ENCODE data around the gene STRN3.

STRN3 gene

GRCh38 chr14:30872602-30873001, 153.6 kb downstream of the STRN3 start:
- no peak overlapping the region for H3K4me3 ChIP-seq (ENCODE audit: low read depth, low read length)
- H3K9ac ChIP-seq (ENCODE audit: low read depth, low read length), result no peak overlapping the region
- H3K4me1 ChIP-seq (ENCODE audit: control insufficient read depth, insufficient read depth, low read length), result peaks cover 13% of the 10 kb centered on the region
- no peaks in the 10 kb centered on the region for H3K36me3 ChIP-seq (ENCODE audit: control insufficient read depth, insufficient read depth, low read length)
- peaks cover 41% of the 10 kb centered on the region for H3K27me3 ChIP-seq (ENCODE audit: control insufficient read depth, insufficient read depth, low read length)
- no peaks in the 10 kb centered on the region for H3K9me3 ChIP-seq (ENCODE audit: control insufficient read depth, insufficient read depth, low read length)

- Histone ChIP-seq H3K4me1 (ENCODE audit: control insufficient read depth, insufficient read depth, low read length) (peaks cover 13% of the 10 kb centered on the region), H3K4me3 (ENCODE audit: low read depth, low read length) (no peak overlapping the region), H3K9ac (ENCODE audit: low read depth, low read length) (no peak overlapping the region), H3K9me3 (ENCODE audit: control insufficient read depth, insufficient read depth, low read length) (no peaks in the 10 kb centered on the region), H3K36me3 (ENCODE audit: control insufficient read depth, insufficient read depth, low read length) (no peaks in the 10 kb centered on the region), H3K27me3 (ENCODE audit: control insufficient read depth, insufficient read depth, low read length) (peaks cover 19% of the 10 kb centered on the region)
Measured at GRCh38 chr14:30869551-30870155, 156.5 kb downstream of the STRN3 start.

GRCh38 chr14:30868736-30869135, 157.4 kb downstream of the STRN3 start:
- H3K4me1 ChIP-seq (ENCODE audit: control insufficient read depth, insufficient read depth, low read length), result peaks cover 10% of the 10 kb centered on the region
- peaks cover 13% of the 10 kb centered on the region for H3K27me3 ChIP-seq (ENCODE audit: control insufficient read depth, insufficient read depth, low read length)
- no peak overlapping the region for H3K9ac ChIP-seq (ENCODE audit: low read depth, low read length)
- H3K4me3 ChIP-seq (ENCODE audit: low read depth, low read length), result no peak overlapping the region
- no peaks in the 10 kb centered on the region for H3K9me3 ChIP-seq (ENCODE audit: control insufficient read depth, insufficient read depth, low read length)
- no peaks in the 10 kb centered on the region for H3K36me3 ChIP-seq (ENCODE audit: control insufficient read depth, insufficient read depth, low read length)

DNA sequence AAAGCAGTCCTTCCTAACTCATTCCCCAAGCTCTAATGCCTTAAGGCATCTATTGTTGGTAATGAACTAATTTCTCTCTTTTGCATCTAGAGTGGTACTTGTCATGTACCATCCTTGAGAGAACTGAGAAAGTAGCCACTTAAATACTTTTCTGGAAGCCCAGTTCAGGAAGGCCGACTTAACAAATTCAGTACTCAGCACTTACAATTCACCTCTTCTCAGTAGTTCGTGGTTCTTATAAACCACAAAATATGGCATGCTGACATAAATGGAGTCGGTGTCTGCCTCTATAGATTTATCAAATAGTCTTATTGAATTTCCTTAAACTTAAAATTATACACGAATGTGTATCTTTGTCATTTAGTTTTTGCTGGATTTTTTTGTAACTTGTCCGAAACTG, 161.2 kb downstream of the STRN3 start:
- Histone ChIP-seq H3K4me3 (ENCODE audit: low read depth, low read length) (no peak overlapping the region), H3K9me3 (ENCODE audit: control insufficient read depth, insufficient read depth, low read length) (no peaks in the 10 kb centered on the region)

GRCh38 chr14:30861200-30861599, 165.0 kb downstream of the STRN3 start:
- Histone ChIP-seq H3K9me3 (ENCODE audit: control insufficient read depth, insufficient read depth, low read length) (no peaks in the 10 kb centered on the region), H3K4me3 (ENCODE audit: low read depth, low read length) (no peak overlapping the region), H3K4me1 (ENCODE audit: control insufficient read depth, insufficient read depth, low read length) (no peaks in the 10 kb centered on the region), H3K36me3 (ENCODE audit: control insufficient read depth, insufficient read depth, low read length) (no peaks in the 10 kb centered on the region), H3K9ac (ENCODE audit: low read depth, low read length) (no peak overlapping the region), H3K27me3 (ENCODE audit: control insufficient read depth, insufficient read depth, low read length) (no peaks in the 10 kb centered on the region)

More for the DNA sequence above, 161.2 kb downstream of the STRN3 start:
- Histone ChIP-seq H3K27me3 (ENCODE audit: control insufficient read depth, insufficient read depth, low read length) (no peaks in the 10 kb centered on the region), H3K4me1 (ENCODE audit: control insufficient read depth, insufficient read depth, low read length) (no peaks in the 10 kb centered on the region), H3K9ac (ENCODE audit: low read depth, low read length) (no peak overlapping the region), H3K36me3 (ENCODE audit: control insufficient read depth, insufficient read depth, low read length) (no peaks in the 10 kb centered on the region)

DNA sequence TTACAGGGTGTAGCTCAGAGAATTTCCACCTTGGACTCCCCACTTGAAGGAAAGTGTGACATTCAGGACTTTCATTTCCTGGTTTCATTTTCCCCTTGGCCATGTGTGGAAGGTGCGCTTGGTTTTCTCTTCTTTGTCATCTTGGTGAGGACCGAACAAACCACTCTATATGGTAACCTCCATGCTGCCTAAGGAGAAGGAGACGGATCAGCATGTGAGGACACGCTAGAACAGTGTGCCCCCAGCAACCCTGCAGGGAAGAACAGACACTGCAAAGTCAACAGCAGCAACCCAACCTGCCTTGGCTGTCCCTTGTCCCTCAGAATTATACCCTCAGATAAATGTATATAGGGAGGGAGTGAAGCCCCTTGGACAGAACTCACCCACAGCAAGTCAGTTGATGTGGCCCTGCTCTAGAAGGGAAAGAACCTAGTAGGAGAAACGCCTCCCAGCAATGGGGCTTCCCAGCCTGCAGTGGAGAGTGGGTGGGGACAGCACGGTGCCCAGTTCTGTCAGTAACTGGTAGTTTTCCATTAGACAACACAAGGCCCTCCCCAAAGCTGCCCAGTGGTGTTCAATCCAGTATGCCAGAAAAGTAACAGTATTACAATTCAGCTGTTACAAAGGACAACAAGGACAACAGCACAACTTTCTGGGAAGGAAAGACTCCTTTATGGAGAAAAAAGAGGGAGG, 170.7 kb downstream of the STRN3 start:
- Histone ChIP-seq H3K4me1 (ENCODE audit: control insufficient read depth, insufficient read depth, low read length) (no peaks in the 10 kb centered on the region), H3K9me3 (ENCODE audit: control insufficient read depth, insufficient read depth, low read length) (no peaks in the 10 kb centered on the region), H3K27me3 (ENCODE audit: control insufficient read depth, insufficient read depth, low read length) (no peaks in the 10 kb centered on the region), H3K4me3 (ENCODE audit: low read depth, low read length) (no peak overlapping the region), H3K36me3 (ENCODE audit: control insufficient read depth, insufficient read depth, low read length) (no peaks in the 10 kb centered on the region), H3K9ac (ENCODE audit: low read depth, low read length) (no peak overlapping the region)

DNA sequence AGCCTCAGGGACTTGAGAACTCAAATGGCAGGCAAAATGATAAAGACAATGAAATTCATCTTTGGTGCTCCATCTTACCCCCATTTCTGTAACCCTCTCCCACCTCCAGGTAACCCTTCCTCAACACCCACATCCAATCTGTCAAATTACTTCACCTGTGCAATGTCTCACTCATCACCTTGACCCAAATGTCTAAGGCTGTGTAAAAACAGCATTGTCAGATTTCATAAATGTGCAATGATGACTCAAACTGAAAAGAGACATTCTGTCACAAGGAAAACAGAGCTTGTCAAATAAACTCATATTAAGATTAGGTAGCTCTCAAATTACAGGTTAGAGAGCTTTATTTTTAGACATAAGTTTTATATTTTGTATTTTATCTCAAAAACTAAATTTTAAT, 171.7 kb downstream of the STRN3 start:
- Histone ChIP-seq H3K4me3 (ENCODE audit: low read depth, low read length) (no peak overlapping the region), H3K9ac (ENCODE audit: low read depth, low read length) (no peak overlapping the region), H3K4me1 (ENCODE audit: control insufficient read depth, insufficient read depth, low read length) (no peaks in the 10 kb centered on the region), H3K9me3 (ENCODE audit: control insufficient read depth, insufficient read depth, low read length) (no peaks in the 10 kb centered on the region), H3K36me3 (ENCODE audit: control insufficient read depth, insufficient read depth, low read length) (no peaks in the 10 kb centered on the region), H3K27me3 (ENCODE audit: control insufficient read depth, insufficient read depth, low read length) (no peaks in the 10 kb centered on the region)

DNA sequence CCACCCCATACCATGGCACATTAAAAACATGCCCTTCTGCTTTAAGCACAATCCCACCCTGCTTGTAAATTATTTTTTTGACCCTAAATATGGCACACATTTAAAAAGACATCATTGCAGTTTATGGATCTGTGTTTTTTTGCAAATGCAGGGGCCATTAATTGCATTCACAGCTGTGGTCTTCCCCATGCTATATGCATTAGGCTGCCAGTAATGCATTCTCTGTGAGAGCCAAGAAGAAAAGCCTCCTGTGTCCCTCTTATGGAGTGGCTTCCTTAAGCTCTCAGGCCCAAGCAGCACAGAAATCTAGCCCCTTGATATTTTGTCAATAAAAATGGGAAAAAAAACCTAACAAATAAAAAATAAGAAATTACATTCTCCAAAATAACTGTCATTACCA, 172.2 kb downstream of the STRN3 start:
- H3K4me3 ChIP-seq (ENCODE audit: low read depth, low read length), result no peak overlapping the region
- no peaks in the 10 kb centered on the region for H3K9me3 ChIP-seq (ENCODE audit: control insufficient read depth, insufficient read depth, low read length)
- no peak overlapping the region for H3K9ac ChIP-seq (ENCODE audit: low read depth, low read length)
- H3K27me3 ChIP-seq (ENCODE audit: control insufficient read depth, insufficient read depth, low read length), result no peaks in the 10 kb centered on the region
- no peaks in the 10 kb centered on the region for H3K36me3 ChIP-seq (ENCODE audit: control insufficient read depth, insufficient read depth, low read length)
- no peaks in the 10 kb centered on the region for H3K4me1 ChIP-seq (ENCODE audit: control insufficient read depth, insufficient read depth, low read length)

DNA sequence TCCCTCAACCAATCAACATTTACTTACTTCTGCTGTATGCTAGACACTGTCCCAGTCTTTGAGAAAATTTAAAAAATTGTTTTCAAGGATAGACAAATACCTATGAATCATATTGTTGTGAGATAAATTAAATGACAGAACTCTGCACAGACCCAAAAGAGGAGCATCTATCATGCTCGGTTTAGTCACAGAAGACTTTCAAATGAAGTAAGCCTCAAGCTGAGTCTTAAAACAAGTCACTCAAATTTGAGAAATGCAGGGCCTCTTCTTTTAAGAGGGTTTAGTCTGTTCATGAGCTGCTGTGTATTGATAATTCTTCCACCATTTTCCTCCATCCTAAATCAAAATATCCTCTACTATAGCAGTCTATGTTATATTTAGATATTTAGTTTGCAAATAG, 176.2 kb downstream of the STRN3 start:
- Histone ChIP-seq H3K9me3 (ENCODE audit: control insufficient read depth, insufficient read depth, low read length) (no peaks in the 10 kb centered on the region), H3K4me3 (ENCODE audit: low read depth, low read length) (no peak overlapping the region), H3K27me3 (ENCODE audit: control insufficient read depth, insufficient read depth, low read length) (no peaks in the 10 kb centered on the region), H3K9ac (ENCODE audit: low read depth, low read length) (no peak overlapping the region), H3K4me1 (ENCODE audit: control insufficient read depth, insufficient read depth, low read length) (no peaks in the 10 kb centered on the region), H3K36me3 (ENCODE audit: control insufficient read depth, insufficient read depth, low read length) (no peaks in the 10 kb centered on the region)

- Histone ChIP-seq H3K4me3 (ENCODE audit: low read depth, low read length) (no peak overlapping the region), H3K9ac (ENCODE audit: low read depth, low read length) (no peak overlapping the region), H3K27me3 (ENCODE audit: control insufficient read depth, insufficient read depth, low read length) (no peaks in the 10 kb centered on the region), H3K4me1 (ENCODE audit: control insufficient read depth, insufficient read depth, low read length) (no peaks in the 10 kb centered on the region), H3K36me3 (ENCODE audit: control insufficient read depth, insufficient read depth, low read length) (no peaks in the 10 kb centered on the region), H3K9me3 (ENCODE audit: control insufficient read depth, insufficient read depth, low read length) (no peaks in the 10 kb centered on the region)
Measured at GRCh38 chr14:30849354-30849753, 176.8 kb downstream of the STRN3 start.

GRCh38 chr14:30848449-30849240, 177.5 kb downstream of the STRN3 start:
- Histone ChIP-seq H3K27me3 (ENCODE audit: control insufficient read depth, insufficient read depth, low read length) (no peaks in the 10 kb centered on the region), H3K9me3 (ENCODE audit: control insufficient read depth, insufficient read depth, low read length) (no peaks in the 10 kb centered on the region), H3K36me3 (ENCODE audit: control insufficient read depth, insufficient read depth, low read length) (no peaks in the 10 kb centered on the region), H3K9ac (ENCODE audit: low read depth, low read length) (no peak overlapping the region), H3K4me3 (ENCODE audit: low read depth, low read length) (no peak overlapping the region), H3K4me1 (ENCODE audit: control insufficient read depth, insufficient read depth, low read length) (no peaks in the 10 kb centered on the region)

Data from iPS-15b (cell line).